ENCODE measurements around the gene SOX14. TPM values are rescaled to one million over a fixed set of nuclear protein-coding genes. Genes with fewer than 3 reads are reported as not detected.

The SOX14 gene
- total RNA-seq = not detected in 2 replicates

DNA sequence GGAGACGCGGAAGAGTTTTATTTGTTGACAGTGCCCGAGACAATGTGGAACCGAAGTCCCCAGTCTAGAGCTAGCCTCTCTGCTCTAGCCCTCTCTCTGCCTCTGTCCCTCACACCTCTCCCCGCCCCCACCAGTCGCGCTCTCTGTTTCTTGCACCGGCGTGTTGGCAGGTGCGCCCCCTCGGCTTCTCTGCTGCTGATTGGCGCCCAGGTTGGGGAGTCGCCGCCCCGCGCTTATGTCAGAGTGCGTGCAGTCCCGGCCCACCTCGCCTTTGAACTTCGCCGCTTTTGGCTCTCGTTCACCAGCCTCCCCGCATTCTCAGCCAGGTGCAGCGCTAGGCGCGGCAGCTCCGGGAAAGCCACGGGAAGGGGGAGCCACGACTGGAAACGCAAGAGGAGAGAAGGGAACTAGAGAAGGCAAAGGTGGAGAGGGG is at the start of gene SOX14:
Gene SOX14, plus strand, starts transcription at position 315 of the 433 bp plus-strand sequence. CDS start 470 bp downstream, outside the sequence.

Other genes starting within 250 kb of the SOX14 start
- gene CLDN18, start 245.8 kb downstream of the SOX14 start, total RNA-seq = not detected in 2 replicates